ENCODE measurements around the gene CEP68. TPM values are rescaled to one million over a fixed set of nuclear protein-coding genes. Genes with fewer than 3 reads are reported as not detected.

Gene CEP68
- total RNA-seq, 1 donor from 2014 or later: 6.8 TPM

- no peak for ATAC-seq
Observed at GRCh38 chr2:65061146-65061909, 5.1 kb downstream of the CEP68 start.

- ATAC-seq: peak; percentile 72
Observed at GRCh38 chr2:65061910-65062339, 5.7 kb downstream of the CEP68 start.

DNA sequence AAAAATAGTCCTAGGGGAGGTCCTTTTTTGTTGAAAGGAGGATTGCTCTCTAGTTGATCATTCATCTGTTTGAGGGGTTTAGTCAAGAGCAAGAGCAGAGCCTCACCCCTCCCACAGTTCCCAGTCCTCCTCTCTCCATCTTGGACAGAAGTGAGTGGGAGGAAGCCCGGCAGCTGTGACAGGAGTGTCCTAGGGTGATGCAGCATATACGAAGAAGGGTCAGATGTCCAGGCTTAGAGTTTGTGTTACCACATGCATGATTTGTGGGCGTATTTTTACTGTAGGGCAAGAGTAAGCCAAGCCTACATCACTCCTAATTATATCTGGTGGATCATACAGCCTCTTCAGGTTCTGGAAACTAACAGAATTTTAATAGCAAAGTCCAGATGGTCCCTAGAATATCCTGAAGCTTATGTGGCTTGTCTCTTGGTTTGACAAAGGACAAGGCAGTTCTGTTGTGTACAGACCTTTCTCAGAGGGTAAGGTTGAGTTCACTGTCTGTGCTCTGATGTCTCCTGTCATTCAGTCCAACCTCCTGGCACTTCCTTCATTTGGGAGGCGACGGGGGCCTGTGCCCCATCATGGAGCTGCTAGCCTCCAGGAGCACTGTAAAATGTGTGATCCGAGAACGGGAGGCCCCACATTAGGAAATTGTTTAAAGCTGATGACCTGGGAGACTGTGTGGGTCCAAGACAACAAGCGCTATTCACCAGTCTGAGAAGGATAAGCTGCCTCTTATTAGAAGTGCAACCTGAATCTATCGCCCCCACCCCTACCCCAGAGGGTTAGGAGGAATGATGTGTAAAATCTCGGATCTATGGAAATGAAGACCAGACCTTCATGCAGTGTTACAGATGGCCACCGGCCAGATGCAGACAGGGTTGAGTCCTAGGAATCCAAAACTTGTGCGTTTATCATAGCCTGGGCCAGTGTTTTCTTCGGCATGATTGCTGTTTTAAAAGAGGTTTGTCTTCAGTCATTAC lies 6.9 kb downstream of the CEP68 start:
- no peak for ATAC-seq

- ATAC-seq: peak; percentile 68
Observed at GRCh38 chr2:65064728-65065552, 8.7 kb downstream of the CEP68 start.

DNA sequence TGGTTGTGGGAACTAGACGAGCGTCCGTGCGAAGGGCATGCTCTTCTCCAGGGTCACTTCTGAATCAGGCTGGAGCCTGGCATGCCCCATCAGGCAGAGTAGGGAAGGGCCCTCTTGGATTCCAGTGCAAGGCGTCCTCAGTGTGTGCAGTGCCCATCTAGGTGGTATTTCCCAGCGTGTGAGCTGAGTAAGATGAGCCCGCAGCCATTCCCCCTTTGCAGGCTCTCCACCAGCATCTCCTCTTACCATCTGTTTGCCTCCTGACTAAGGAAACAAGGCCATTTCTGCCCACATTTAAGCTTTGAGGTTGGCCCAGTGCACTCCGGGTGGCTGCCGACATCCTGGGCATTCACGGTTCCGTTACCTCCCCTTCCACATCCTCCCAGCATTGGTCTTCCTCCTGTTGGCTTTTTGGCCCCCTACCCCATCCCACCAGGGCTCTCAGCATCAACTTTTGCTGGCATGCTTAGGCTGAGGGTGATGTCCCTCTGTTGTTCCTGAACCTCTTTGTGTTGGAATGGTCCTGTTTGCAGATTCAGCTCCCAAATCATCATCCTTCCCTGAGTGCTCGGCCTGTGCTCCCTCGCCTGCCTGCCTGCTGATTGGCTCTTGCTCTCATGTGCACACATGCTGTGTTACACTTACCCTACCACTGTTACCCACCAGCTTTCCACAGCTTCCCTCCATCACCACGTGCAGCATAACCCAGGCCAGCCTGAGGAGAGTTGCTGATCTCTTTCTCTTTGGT lies 11.8 kb downstream of the CEP68 start:
- peak; percentile 5 for ATAC-seq

DNA sequence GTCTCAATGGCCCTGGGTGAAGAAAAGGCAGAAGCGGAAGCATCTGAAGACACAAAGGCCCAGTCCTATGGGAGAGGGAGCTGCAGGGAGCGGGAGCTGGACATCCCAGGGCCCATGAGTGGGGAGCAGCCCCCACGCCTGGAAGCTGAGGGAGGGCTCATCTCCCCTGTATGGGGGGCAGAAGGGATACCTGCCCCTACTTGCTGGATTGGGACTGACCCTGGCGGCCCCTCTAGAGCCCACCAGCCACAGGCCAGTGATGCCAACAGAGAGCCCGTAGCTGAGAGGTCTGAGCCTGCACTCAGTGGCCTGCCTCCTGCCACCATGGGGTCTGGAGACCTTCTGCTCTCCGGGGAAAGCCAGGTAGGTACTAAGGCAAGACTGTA lies 13.2 kb downstream of the CEP68 start:
- ATAC-seq: no peak

GRCh38 chr2:65070172-65070830 lies 14.1 kb downstream of the CEP68 start:
- ATAC-seq: peak; percentile 35

- no peak for ATAC-seq
Observed at GRCh38 chr2:65070856-65071255, 14.6 kb downstream of the CEP68 start.

- peak; percentile 5 for ATAC-seq
Observed at GRCh38 chr2:65071499-65072180, 15.4 kb downstream of the CEP68 start.

DNA sequence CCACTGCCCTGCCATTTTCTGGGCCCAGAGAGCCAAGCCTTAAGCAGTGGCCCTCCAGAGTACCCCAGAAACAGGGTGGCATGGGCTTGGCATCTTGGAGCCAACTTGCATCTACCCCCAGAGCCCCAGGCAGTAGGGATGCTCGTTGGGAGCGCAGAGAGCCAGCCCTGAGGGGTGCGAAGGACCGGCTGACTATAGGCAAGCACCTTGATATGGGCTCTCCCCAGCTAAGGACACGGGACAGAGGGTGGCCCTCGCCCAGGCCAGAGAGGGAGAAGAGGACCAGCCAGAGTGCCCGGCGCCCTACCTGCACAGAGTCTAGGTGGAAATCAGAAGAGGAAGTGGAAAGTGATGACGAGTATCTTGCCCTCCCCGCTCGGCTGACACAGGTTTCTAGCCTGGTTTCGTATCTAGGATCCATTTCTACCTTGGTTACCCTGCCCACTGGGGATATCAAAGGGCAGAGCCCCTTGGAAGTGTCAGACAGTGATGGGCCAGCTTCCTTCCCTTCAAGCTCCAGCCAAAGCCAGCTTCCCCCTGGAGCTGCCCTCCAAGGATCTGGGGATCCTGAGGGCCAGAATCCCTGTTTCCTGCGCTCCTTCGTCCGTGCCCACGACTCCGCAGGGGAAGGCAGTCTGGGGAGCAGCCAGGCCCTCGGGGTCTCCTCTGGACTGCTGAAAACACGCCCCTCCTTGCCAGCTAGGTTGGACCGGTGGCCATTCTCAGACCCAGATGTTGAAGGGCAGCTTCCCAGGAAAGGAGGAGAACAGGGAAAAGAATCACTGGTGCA lies 16.2 kb downstream of the CEP68 start:
- no peak for ATAC-seq

- no peak for ATAC-seq
Observed at GRCh38 chr2:65073879-65074565, 17.8 kb downstream of the CEP68 start.

- no peak for ATAC-seq
Observed at GRCh38 chr2:65075176-65075575, 19.0 kb downstream of the CEP68 start.

GRCh38 chr2:65075605-65076344 lies 19.6 kb downstream of the CEP68 start:
- peak; percentile 35 for ATAC-seq

- ATAC-seq: peak; percentile 61
Observed at GRCh38 chr2:65076345-65076710, 20.1 kb downstream of the CEP68 start.

DNA sequence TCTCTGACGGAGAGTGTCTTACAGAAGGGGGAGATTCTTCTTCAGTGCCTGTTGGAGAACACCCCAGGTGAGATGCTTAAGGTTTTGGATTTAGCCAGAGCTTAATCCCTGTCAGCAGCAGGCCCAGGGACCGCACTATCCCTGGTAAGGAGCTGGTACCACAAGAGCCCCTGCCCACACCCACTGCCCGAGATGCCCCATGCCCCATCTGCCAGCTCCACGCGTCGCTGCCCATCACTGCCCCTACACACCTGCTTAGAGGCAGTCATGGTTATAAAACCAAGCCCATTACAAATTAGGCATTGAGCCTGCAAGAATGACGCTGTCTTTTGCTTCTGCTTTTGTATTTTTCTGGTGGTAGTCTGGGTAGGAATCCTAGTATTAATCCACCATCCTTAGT lies 21.7 kb downstream of the CEP68 start:
- ATAC-seq: no peak

GRCh38 chr2:65079017-65079416 lies 22.8 kb downstream of the CEP68 start:
- no peak for ATAC-seq

- peak; percentile 19 for ATAC-seq
Observed at GRCh38 chr2:65081232-65081685, 25.0 kb downstream of the CEP68 start.

GRCh38 chr2:65085148-65085547 lies 28.9 kb downstream of the CEP68 start:
- no peak for ATAC-seq
